ENCODE results near the gene RLF. TPM values are rescaled to one million over a fixed set of nuclear protein-coding genes. Genes with fewer than 3 reads are reported as not detected.

The RLF gene, protein sequence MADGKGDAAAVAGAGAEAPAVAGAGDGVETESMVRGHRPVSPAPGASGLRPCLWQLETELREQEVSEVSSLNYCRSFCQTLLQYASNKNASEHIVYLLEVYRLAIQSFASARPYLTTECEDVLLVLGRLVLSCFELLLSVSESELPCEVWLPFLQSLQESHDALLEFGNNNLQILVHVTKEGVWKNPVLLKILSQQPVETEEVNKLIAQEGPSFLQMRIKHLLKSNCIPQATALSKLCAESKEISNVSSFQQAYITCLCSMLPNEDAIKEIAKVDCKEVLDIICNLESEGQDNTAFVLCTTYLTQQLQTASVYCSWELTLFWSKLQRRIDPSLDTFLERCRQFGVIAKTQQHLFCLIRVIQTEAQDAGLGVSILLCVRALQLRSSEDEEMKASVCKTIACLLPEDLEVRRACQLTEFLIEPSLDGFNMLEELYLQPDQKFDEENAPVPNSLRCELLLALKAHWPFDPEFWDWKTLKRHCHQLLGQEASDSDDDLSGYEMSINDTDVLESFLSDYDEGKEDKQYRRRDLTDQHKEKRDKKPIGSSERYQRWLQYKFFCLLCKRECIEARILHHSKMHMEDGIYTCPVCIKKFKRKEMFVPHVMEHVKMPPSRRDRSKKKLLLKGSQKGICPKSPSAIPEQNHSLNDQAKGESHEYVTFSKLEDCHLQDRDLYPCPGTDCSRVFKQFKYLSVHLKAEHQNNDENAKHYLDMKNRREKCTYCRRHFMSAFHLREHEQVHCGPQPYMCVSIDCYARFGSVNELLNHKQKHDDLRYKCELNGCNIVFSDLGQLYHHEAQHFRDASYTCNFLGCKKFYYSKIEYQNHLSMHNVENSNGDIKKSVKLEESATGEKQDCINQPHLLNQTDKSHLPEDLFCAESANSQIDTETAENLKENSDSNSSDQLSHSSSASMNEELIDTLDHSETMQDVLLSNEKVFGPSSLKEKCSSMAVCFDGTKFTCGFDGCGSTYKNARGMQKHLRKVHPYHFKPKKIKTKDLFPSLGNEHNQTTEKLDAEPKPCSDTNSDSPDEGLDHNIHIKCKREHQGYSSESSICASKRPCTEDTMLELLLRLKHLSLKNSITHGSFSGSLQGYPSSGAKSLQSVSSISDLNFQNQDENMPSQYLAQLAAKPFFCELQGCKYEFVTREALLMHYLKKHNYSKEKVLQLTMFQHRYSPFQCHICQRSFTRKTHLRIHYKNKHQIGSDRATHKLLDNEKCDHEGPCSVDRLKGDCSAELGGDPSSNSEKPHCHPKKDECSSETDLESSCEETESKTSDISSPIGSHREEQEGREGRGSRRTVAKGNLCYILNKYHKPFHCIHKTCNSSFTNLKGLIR (N-terminal part only)
- 14.5 and 19.6 TPM in 2 replicates for total RNA-seq (2014; rRNA removed; shearing (Covaris generic))

DNA sequence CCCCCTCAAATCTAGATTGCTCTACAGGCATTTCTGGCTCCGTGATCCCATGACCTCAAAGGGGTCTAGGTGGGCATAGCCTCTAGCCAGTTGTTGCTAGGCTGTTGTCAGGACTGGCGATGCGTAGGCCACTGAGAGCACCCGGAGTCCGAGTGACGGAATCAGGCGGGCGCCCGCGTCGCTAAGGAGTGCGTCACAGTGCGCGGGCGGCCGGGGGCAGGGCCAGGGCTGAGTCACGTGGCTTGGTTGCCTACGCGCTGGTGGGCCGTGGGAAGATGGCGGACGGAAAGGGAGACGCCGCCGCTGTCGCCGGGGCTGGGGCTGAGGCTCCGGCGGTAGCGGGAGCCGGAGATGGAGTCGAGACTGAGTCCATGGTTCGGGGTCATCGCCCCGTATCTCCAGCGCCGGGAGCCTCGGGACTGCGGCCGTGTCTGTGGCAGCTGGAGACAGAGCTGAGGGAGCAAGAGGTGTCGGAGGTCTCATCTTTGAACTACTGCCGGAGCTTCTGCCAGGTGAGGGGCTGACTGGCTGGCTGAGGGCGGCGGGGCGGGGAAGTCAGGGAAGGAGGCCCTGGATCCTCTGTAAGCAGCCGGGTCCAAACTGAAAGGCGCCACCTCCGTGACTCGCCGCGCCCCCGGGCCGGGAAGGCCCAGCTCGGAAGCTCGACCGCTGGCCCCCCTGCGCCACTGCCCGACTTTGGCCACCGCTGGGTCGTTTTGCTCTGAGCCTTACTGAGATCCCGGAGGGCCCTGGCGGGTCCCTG lies at the start of gene RLF:
RLF (plus strand) TSS at position 263 of the 763 bp plus-strand sequence; CDS start at position 276, 13 bp downstream.
- DNase-seq (ENCODE audit: low read depth): peak; percentile 94

DNA sequence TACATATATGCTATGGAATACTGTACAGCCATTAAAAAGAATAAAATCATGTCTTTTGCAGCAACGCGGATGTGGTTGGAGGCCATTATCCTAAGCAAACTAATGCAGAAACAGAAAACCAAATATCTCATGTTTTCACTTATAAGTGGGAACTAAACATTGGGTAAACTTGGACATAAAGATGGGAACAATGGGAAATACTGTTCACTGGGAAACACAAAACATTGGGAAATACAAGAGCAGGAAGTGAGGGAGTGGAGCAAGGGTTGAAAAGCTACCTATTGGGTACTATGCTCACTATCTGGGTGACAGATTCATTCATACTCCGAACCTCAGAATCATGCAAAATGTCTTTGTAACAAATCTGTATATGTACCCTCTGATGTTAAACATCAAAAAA lies 46.8 kb upstream of the RLF start:
- DNase-seq (ENCODE audit: low read depth): no peak

DNA sequence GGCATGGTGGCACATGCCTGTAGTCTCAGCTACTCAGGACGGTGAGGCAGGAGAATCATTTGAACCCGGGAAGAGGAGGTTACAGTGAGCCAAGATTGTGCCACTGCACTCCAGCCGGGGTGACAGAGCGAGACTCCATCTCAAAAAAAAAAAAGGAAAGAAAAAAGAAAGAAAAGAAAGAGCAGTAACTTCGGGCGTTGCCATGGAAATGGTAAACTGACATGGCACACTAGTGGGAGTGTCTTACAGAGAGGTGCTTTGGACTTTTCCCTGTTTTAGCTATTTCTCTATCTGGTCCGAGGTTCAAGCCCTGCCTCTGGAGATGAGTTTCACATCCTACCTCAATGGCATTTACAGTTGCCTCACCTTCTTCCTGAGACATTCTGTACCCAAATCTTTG lies 41.1 kb upstream of the RLF start:
- DNase-seq (ENCODE audit: low read depth): no peak

DNA sequence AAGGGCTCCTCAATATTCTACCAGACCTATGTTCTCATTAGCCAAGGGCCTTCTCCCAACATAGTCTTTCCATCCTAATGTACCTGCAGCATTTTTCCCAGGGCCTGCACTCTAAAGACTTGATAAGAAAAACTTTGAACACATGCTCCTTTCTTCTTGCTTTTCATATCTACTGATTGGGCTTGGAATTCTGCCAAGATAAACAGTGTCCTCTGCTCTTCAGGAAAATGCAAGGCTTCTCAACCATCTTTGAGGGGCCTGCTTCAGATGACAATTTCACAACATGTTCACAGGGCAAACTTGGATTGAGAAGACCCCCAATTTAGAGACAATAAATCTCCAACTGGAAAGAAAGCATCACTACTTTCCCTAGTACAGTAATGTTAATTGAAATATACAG lies 38.3 kb upstream of the RLF start:
- DNase-seq (ENCODE audit: low read depth): no peak

DNA sequence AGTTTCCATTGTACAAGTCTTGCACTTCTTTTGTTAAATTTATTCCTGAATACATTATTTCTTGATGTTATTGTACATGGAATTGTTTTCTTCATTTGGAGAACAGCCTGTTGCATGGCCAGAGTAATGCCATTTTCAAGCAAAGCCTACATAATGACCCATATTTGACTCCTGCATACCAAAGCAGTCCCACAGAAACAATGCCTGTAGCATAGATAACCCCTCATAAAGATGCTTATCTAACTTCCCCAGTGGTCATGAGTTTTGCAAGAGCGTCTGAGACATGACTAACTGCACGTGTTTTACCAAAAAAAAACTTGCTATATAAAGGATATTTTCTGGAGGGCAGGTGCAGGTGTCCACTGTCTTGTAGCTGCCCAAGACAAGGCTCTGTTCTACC lies 30.3 kb upstream of the RLF start:
- peak; percentile 88 for DNase-seq (ENCODE audit: low read depth)

DNA sequence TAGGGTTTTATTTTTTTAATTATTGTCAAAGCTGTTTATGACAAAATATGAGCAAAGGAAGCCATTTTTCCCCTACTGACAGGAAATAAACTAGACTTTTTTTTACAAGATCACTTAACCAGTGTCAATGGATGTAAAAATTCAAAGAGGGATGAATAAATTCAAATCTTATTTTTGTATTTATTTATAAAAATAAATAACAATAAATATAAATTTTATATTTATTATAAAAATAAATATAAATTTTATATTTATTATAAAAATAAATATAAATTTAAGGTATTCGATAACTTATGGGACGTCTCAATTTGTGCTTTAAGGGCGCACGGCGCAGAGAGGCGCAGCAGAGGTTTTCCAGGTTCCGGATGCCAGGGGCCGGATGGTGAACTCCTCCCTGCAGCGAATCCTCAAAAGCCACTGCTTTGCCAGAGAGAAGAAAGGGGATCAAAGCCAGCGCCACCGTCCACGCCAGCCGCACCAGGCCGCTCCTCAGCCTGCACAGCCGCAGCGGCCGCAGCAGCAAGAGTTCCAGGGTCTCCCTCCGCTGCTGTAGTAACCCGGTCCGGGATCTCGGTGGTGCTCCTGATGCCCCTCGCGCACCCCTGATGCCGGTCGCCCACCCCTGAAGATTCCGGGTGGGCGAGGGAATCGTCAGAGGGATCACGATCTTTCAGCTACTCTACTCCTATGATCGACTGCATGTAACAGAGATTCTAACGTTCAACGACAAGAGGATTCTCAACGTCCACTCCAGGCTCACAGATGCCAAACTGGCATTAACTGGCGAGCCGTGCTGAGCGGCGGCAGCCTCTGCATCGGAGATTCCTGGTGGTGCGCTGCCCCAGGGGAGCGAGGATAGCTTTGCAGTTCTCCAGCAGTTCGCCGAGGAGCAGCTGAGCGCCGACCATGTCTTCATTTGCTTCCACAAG lies 28.5 kb upstream of the RLF start:
- DNase-seq (ENCODE audit: low read depth): no peak

DNA sequence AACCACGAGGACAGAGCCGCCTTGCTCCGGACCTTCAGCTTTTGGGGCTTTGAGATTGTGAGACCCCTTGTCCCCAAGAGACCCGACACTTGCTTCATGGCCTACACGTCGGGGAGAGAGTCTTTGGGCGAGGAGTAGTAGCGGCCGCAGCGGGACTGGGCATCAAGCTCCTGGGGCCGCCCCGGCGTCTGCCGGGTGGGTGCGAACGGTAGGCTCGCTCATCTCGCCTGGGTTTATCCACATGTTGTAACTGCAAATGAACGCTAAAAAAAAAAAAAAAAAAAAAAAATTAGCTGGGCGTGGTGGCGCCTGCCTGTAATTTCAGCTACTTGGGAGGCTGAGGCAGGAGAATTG lies 27.9 kb upstream of the RLF start:
- DNase-seq (ENCODE audit: low read depth): no peak

DNA sequence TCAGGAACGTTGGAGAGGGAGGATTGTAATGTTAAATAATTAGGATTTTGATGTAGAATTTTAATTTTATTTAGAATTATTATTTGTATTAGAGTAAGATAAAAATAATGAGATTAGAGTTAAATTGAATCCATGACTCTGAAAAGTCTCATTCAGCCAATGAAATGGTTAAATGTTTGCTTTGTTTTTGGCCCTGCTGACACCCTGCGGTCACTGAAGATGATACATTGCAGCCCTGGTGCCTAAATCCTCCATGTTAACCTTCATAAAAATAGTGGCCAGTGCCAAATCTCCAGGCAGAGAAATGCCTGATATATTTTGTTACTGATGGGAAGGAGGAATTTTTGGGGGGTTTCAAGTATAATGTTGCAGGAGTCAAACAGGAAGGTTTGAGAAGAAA lies 27.3 kb upstream of the RLF start:
- DNase-seq (ENCODE audit: low read depth): peak; percentile 18

DNA sequence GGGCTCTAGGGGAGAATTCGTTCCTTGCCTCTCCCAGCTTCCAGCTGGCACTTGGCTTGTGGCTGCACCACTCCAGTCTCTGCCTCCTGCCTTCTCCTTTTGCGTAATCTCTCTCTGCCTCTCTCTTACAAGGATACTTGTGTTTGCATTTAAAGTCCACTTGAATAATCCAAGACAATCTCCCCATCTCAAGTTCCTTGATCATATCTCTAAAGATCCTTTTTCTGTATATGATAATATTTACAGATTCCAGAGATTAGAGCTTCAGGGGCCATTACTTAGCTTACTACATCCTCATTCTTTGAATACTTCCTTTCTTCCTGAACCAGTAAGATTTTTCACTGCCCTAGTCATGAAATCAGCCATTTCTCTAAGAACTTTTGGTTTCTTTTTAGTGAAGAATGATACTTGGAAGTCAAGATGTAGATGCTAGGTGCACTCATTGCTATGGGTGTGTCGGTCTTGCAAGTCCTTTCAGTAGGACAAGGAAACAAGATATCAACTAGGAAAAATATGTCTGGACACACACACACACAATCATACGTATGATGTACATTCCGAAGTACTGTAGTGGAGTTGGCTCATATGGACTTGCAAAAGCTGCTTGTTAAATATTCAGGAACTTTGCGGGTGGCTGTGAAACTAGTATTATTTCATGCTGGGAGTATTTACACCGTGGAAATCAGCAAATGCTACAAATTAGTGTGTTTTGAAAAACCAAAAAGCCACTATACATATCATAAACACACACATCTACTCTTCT lies 20.8 kb upstream of the RLF start:
- peak; percentile 59 for DNase-seq (ENCODE audit: low read depth)

DNA sequence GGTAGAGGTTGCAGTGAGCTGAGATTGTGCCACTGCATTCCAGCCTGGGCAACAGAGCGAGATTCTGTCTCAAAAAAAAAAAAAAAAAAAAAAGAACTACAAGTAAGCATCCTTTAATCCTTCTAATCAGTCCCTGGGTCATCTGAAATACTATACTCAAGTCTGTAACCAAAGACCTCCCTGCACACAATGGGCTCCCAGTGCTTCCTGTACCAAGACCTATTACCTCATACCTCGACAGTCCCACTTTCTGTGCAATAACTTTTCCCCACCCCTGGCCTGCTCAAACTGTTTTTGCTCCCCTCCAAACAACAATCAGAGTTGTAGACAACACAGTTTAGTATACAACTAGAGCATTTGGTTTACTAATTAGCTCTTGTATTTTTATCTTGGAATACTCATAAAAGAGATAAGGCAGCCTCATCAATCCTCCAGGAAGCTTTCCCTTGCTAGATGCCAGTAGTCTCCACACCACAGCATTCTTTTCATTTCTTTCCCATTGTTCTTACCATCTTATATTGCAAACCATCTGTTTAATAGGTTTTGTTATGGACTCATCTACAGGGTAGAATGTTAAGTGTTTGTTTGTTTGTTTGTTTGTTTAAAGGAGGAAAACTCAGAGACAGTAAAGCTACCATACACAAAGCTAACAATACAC lies 19.2 kb upstream of the RLF start:
- DNase-seq (ENCODE audit: low read depth): peak; percentile 37

DNA sequence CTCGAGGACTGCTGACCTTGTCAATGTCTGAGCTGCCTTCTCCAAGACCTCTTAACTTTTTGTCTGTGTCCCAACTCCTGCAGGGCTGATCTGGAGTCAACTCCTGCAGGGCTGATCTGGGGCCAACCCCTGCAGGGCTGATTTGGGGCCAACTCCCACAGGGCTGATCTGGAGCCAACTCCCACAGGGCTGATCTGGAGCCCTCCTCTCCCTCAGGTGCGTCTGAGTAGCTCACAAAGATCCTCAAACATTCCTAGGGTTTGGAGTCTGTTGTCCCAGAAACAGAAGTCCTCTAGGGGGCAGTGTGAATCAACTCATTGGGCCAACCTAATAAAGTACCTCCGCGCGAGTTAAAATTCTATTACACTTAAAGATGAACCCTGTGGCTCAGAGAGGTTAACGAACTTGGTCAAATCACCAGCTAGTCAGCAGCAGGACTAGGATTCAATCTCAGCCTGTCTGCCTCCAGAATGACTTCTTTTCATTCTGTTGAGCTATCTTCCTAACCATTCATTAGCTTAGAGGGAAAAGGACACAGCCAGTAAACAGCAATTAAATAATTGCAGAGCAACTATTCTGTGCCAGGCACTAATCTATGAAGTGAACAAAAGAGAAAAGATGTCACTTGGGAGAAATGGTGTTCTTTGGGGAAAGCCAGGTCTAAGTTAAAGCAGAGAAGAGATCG lies 17.2 kb upstream of the RLF start:
- DNase-seq (ENCODE audit: low read depth): peak; percentile 79

DNA sequence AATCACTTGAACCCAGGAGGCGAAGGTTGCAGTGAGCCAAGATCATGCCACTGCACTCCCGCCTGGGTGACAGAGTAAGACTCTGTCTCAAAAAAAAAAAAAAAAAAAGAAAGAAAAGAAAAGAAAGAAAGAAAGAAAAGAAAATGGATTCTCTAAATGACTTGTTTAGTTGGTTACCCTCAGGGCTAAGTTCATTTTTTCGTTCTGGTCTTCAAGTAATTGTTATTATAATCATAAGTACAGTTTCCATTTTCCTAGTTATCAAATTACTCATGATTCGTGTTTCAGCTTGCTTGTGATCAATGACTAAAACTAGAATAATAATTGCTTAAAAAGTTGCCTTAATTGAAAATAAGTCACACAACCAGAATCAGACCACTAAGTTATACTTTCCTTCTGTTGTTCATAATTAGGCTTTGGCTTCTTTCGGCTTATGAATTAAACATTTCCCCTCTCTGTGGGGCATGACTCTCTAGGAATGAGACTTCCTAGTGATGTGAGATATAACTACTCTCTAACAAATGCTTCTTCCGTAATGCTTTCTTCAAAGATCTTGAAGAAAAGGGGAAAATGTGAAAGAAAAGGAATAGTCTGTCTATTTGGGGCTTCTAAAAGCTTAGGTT lies 9.6 kb upstream of the RLF start:
- no peak for DNase-seq (ENCODE audit: low read depth)

DNA sequence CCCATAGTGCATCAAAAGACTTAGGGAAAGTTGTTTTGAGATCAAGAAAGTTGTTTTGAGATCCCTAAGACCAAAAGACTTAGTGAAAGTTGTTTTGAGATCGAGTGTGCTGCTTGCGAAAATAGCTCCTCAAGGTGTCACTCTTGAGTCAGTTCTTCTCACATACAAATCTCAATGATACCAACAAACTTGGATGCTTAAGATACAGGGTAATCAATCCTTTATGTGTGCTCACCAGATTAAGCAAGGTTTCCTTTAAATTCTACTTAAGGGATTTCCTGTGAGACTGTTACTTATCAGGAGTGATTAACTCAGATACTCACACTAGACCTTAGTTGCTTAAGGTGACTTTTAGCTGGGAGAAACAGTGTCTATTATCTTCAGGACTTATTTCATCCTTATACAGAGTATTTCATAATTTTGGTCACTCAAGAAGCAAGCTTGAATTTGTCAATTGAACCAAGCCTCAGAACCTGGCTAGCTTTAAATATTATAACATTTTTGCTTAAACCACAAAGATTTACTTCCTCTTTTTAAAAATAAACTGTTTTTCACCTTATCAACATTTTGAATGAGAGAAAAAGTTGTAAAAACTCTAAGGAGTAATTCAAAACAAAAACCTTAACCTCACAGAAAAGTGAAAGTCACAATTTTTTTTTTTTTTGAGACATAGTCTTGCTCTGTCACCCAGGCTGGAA lies 8.0 kb upstream of the RLF start:
- DNase-seq (ENCODE audit: low read depth): peak; percentile 57

DNA sequence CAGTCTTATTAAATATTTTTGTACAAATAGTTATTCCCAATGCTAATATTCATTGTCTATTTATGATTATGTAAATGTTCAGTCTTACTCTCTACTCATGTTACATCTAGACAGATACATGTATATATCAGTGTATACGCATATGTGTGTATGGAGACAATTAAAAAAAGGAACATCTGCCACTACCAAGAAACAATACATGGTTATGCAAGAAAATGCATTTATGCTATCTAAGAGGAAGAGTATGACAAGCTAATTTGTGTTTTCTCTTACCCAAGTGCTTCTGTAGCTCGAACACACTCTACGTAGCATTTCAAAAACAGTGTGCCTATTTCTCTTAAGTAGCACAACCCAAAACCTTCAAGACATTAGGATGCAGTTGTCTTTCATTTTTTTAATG lies 6.1 kb upstream of the RLF start:
- no peak for DNase-seq (ENCODE audit: low read depth)

DNA sequence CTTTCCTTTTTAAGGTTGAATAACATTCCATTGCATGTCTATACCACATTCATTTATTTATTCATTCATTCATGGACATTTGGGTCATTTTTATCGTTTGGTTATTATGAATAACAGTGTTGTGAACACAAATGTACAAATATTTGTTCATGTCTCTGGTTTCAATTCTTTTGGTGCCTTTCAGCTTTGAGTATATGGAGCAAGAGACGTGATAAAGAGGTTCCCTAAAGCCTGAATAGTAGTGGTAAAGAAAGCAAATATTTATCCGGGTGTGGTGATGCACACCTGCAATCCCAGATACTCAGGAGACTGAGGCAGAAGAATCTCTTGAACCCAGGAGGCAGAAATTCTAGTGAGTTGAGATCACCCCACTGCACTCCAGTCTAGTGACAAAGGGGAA lies 5.3 kb upstream of the RLF start:
- no peak for DNase-seq (ENCODE audit: low read depth)

DNA sequence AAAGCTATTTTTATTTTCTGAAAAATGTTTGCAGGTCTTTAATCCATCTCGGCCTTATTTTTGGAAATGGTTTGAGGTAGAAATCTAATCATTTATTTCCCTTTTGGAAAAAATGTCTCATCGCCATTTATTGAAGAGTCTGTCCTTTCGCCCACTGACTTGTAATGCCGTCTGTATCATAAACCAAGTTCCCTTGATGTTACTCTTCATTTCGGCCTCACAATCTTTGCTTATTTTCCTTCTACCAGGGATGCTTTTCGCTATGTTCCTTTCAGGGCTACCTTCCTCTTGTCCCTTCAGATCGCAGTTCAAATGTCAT lies 422 bp upstream of the RLF start:
- no peak for DNase-seq (ENCODE audit: low read depth)

DNA sequence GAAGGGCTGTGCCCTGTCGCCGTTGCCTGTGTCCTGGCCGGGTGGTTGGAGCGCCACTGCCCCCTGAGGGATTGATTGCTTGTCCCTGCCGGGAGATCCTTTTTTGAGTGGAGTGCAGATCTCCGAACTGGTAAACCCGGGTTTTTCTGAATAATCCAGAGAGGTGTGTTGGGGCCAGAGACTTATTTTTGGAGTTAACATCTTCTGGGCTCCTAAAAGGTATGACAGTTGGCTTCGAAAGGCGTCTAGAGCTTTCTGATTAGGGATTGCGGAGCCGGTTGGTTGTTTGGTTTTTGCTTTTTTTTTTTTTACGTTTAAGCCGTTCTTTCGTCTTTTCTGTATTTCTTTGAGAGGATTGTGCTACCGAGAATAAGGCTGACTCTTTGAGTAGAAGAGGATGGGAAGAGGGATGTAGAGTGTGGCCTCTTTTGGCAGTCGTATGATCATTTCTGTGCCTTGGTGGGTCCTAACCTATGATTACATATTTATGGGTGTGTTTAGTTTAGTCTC lies 756 bp downstream of the RLF start:
- DNase-seq (ENCODE audit: low read depth): no peak

Measured in M059J (cell line).